HepG2 (cell line): ENCODE results near the gene SMARCC1. TPM values are rescaled to one million over a fixed set of nuclear protein-coding genes. Genes with fewer than 3 reads are reported as not detected.
A peak's percentile ranks its signal among the peaks of the same experiment; 100 is the strongest.

ENCODE experiments used
- ATF5 ChIP-seq: sonication (generic); formaldehyde crosslinking; IDR thresholded peaks from 2 replicates; pipeline ENCODE4 v1.4.0; 2020; ENCODE audit warnings: mild to moderate bottlenecking, low read depth, missing genetic modification reagents
- BCLAF1 ChIP-seq: fragments of 450-650 bp; IDR thresholded peaks from 2 replicates; pipeline ENCODE4 v1.6.1; 2017; ENCODE audit warnings: mild to moderate bottlenecking
- CBX1 ChIP-seq: IDR thresholded peaks from one replicate; pipeline ENCODE4 v1.6.1; 2016; ENCODE audit warnings: antibody characterized with exemption, low read depth
- GABPB1 ChIP-seq: IDR thresholded peaks from 2 replicates; pipeline ENCODE4 v1.6.1; 2016; ENCODE audit warnings: mild to moderate bottlenecking, missing genetic modification reagents, moderate library complexity, missing compliant biosample characterization
- GATAD2A ChIP-seq: IDR thresholded peaks from 2 replicates; pipeline ENCODE4 v1.6.1; 2016
- HNF4A ChIP-seq: sonication (generic); formaldehyde crosslinking; IDR thresholded peaks from 2 replicates; pipeline ENCODE4 v1.4.0; 2020; ENCODE audit warnings: missing genetic modification reagents
- MEIS1 ChIP-seq: sonication (generic); formaldehyde crosslinking; IDR thresholded peaks from 2 replicates; pipeline ENCODE4 v1.9.0; 2021; ENCODE audit warnings: mild to moderate bottlenecking, missing genetic modification reagents, moderate library complexity, borderline replicate concordance
- MLLT10 ChIP-seq: sonication (generic); formaldehyde crosslinking; IDR thresholded peaks from 2 replicates; pipeline ENCODE4 v1.4.0; 2020; ENCODE audit warnings: missing genetic modification reagents
- NPAS2 ChIP-seq: sonication (generic); formaldehyde crosslinking; IDR thresholded peaks from 2 replicates; pipeline ENCODE4 v1.8.0; 2022; ENCODE audit warnings: mild to moderate bottlenecking, missing genetic modification reagents, borderline replicate concordance
- NR2F2 ChIP-seq: IDR thresholded peaks from 2 replicates; pipeline ENCODE4 v1.6.1; 2012; ENCODE audit warnings: low read depth, inconsistent platforms, borderline replicate concordance
- REXO4 ChIP-seq: sonication (generic); formaldehyde crosslinking; IDR thresholded peaks from 2 replicates; pipeline ENCODE4 v1.8.0; 2022; ENCODE audit warnings: missing genetic modification reagents, mild to moderate bottlenecking, borderline replicate concordance
- RNF2 ChIP-seq: fragments of 450-650 bp; conservative IDR thresholded peaks from 2 replicates; pipeline ENCODE4 v1.6.1; 2016; ENCODE audit warnings: low read depth
- SALL1 ChIP-seq: sonication (generic); formaldehyde crosslinking; IDR thresholded peaks from 2 replicates; pipeline ENCODE4 v1.8.0; 2022; ENCODE audit warnings: mild to moderate bottlenecking, missing genetic modification reagents
- SRY ChIP-seq: sonication (generic); formaldehyde crosslinking; IDR thresholded peaks from 2 replicates; pipeline ENCODE4 v1.8.0; 2022; ENCODE audit warnings: mild to moderate bottlenecking, missing genetic modification reagents
- ZBTB25 ChIP-seq: IDR thresholded peaks from 2 replicates; pipeline ENCODE4 v1.6.1; 2018; ENCODE audit warnings: missing genetic modification reagents
- ZNF335 ChIP-seq: sonication (generic); formaldehyde crosslinking; IDR thresholded peaks from 2 replicates; pipeline ENCODE4 v1.4.0; 2020; ENCODE audit warnings: missing genetic modification reagents
- ZNF644 ChIP-seq: IDR thresholded peaks from 2 replicates; pipeline ENCODE4 v1.6.1; 2016; ENCODE audit warnings: low read depth
- ZNF768 ChIP-seq: sonication (generic); formaldehyde crosslinking; IDR thresholded peaks from 2 replicates; pipeline ENCODE4 v1.4.0; 2020; ENCODE audit warnings: missing genetic modification reagents
- ZNF782 ChIP-seq: sonication (generic); formaldehyde crosslinking; IDR thresholded peaks from 2 replicates; pipeline ENCODE4 v1.4.0; 2020; ENCODE audit warnings: missing genetic modification reagents, mild to moderate bottlenecking, borderline replicate concordance
- ZNF891 ChIP-seq: sonication (generic); formaldehyde crosslinking; IDR thresholded peaks from 2 replicates; pipeline ENCODE4 v1.5.0; 2020; ENCODE audit warnings: mild to moderate bottlenecking, missing genetic modification reagents
- polyA plus RNA-seq, 8 experiments: library from polyadenylated mRNA; depleted of rRNA in 3 of 8; stranded (reverse) in 7 of 8; unstranded in 1 of 8; fragments of >200 nt; fragmentation: Illumina TruSeq in 4 of 8; extraction: Trizol in 4 of 8; gene quantifications; 2 replicates each; pipeline versions ENCODE4 v1.2.1 to v1.2.3, GENCODE V29; 2011 to 2016; ENCODE audit warnings: low read depth in 4 of 8, missing spikeins in 1 of 8, mixed read lengths in 1 of 8; ENCODE audit not compliant: insufficient read depth in 1 of 8
- total RNA-seq, 5 experiments: library from RNA; depleted of rRNA; stranded (reverse); fragments of >200 nt; fragmentation: Illumina TruSeq; extraction: Trizol; gene quantifications; 2 replicates each; pipeline ENCODE4 v1.2.3, GENCODE V29; 2016; ENCODE audit warnings: low read depth in 1 of 5
- TF ChIP-seq, protein P1 (sequence below): sonication (generic); formaldehyde crosslinking; IDR thresholded peaks from 2 replicates; pipeline ENCODE4 v1.5.0; 2020; ENCODE audit warnings: mild to moderate bottlenecking, missing genetic modification reagents, borderline replicate concordance
- TF ChIP-seq, protein P2 (sequence below): sonication (generic); formaldehyde crosslinking; IDR thresholded peaks from 2 replicates; pipeline ENCODE4 v1.4.0; 2020; ENCODE audit warnings: mild to moderate bottlenecking, missing genetic modification reagents
- TF ChIP-seq, protein P3 (sequence below): IDR thresholded peaks from 2 replicates; pipeline ENCODE4 v1.6.1; 2012; ENCODE audit warnings: inconsistent platforms

Gene SMARCC1
- total and polyA plus RNA-seq, 2 of the 13 experiments (the other 11 are each of a cell fraction or from before 2014, with no cell fraction given) = 47.9 to 58.4 TPM

- TF ChIP-seq, protein P1, sequence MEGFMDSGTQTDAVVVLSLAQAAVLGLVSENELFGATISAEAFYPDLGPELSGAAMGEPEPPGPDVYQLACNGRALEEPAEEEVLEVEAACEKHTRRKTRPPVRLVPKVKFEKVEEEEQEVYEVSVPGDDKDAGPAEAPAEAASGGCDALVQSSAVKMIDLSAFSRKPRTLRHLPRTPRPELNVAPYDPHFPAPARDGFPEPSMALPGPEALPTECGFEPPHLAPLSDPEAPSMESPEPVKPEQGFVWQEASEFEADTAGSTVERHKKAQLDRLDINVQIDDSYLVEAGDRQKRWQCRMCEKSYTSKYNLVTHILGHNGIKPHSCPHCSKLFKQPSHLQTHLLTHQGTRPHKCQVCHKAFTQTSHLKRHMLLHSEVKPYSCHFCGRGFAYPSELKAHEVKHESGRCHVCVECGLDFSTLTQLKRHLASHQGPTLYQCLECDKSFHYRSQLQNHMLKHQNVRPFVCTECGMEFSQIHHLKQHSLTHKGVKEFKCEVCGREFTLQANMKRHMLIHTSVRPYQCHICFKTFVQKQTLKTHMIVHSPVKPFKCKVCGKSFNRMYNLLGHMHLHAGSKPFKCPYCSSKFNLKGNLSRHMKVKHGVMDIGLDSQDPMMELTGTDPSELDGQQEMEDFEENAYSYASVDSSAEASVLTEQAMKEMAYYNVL (CRISPR knock-in tag) = no peak
- TF ChIP-seq ZNF768 = peak; percentile 51; the same call in 1 of the 2 replicates
- no peak for TF ChIP-seq ZBTB25 (CRISPR knock-in tag)
- peak; percentile 25; the same call in 1 of the 2 replicates for TF ChIP-seq GABPB1 (CRISPR knock-in tag)
- TF ChIP-seq SALL1 (CRISPR knock-in tag) = peak; percentile 69
- TF ChIP-seq REXO4 (CRISPR knock-in tag) = no peak
- TF ChIP-seq NR2F2 = no peak
- peak; percentile 22 for TF ChIP-seq ZNF644 (CRISPR knock-in tag)
- no peak for TF ChIP-seq CBX1
- TF ChIP-seq MEIS1 (CRISPR knock-in tag) = no peak
- peak; percentile 35; the same call in 1 of the 2 replicates for TF ChIP-seq RNF2
- no peak for TF ChIP-seq BCLAF1
- no peak for TF ChIP-seq NPAS2 (CRISPR knock-in tag)
- no peak for TF ChIP-seq ZNF335
- no peak for TF ChIP-seq ATF5 (CRISPR knock-in tag)
- TF ChIP-seq GATAD2A = peak; percentile 41; the same call in 1 of the 2 replicates
- no peak for TF ChIP-seq SRY (CRISPR knock-in tag)
- no peak for TF ChIP-seq ZNF782 (CRISPR knock-in tag)
- TF ChIP-seq, protein P2, sequence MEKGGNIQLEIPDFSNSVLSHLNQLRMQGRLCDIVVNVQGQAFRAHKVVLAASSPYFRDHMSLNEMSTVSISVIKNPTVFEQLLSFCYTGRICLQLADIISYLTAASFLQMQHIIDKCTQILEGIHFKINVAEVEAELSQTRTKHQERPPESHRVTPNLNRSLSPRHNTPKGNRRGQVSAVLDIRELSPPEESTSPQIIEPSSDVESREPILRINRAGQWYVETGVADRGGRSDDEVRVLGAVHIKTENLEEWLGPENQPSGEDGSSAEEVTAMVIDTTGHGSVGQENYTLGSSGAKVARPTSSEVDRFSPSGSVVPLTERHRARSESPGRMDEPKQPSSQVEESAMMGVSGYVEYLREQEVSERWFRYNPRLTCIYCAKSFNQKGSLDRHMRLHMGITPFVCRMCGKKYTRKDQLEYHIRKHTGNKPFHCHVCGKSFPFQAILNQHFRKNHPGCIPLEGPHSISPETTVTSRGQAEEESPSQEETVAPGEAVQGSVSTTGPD (CRISPR knock-in tag) = no peak
- peak; percentile 33; the same call in 1 of the 2 replicates for TF ChIP-seq HNF4A (CRISPR knock-in tag)
- TF ChIP-seq, protein P3, sequence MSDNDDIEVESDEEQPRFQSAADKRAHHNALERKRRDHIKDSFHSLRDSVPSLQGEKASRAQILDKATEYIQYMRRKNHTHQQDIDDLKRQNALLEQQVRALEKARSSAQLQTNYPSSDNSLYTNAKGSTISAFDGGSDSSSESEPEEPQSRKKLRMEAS = peak; percentile 86
- no peak for TF ChIP-seq ZNF891 (CRISPR knock-in tag)
- TF ChIP-seq MLLT10 (CRISPR knock-in tag) = no peak
Measured at GRCh38 chr3:47542471-47543173, 239.1 kb downstream of the SMARCC1 start (continued).
